Caco-2 (cell line): Measurements from ENCODE around the gene TDRD6. TPM values are rescaled to one million over a fixed set of nuclear protein-coding genes. Genes with fewer than 3 reads are reported as not detected.

Experiments
- BruUV-seq: library from RNA; stranded (reverse); fragments of 400-500 nt; replicated peaks from 2 replicates; lab custom pipeline; 2021; lab: Mats Ljungman, UMichigan
- CTCF ChIA-PET: fragments of 300-600 bp; sonication (Branson Sonifier 250); formaldehyde crosslinking; loops from one replicate; lab custom pipeline; 2022; ENCODE audit warnings: antibody characterized with exemption; lab: Charles Lee
- POLR2A ChIA-PET: fragments of 300-600 bp; sonication (Branson Sonifier 250); formaldehyde crosslinking; loops from one replicate; lab custom pipeline; 2022; ENCODE audit warnings: antibody characterized with exemption; lab: Charles Lee
- DNase-seq, 2 experiments: peaks; one replicate each; pipeline versions ENCODE4 v3.0.0 to v3.0.0-alpha.2; 2020 to 2022
- H3K27me3 ChIP-seq: replicated peaks from 2 replicates; pipeline ENCODE4 v1.6.0; 2011; ENCODE audit warnings: low read length; ENCODE audit not compliant: control insufficient read depth, insufficient read depth
- H3K36me3 ChIP-seq: 2 replicates; pipeline ENCODE4 v1.5.1; 2011; ENCODE audit warnings: low read length; ENCODE audit not compliant: control insufficient read depth, insufficient read depth
- H3K4me1 ChIP-seq: fragments of 250-450 bp; sonication (Bioruptor Pico); 2 replicates; pipeline ENCODE4 v1.5.1; 2020; ENCODE audit warnings: mild to moderate bottlenecking
- H3K4me3 ChIP-seq: 2 replicates; pipeline ENCODE4 v1.5.1; 2011; ENCODE audit warnings: low read depth, mild to moderate bottlenecking, control low read depth, low read length
- H3K9me3 ChIP-seq: fragments of 250-450 bp; sonication (Bioruptor Pico); 2 replicates; pipeline ENCODE4 v1.5.1; 2020; ENCODE audit warnings: mild to moderate bottlenecking, moderate library complexity
- H3K27ac Mint-ChIP-seq: one replicate; pipeline ENCODE4 v1.8.0; 2022; ENCODE audit warnings: mixed read lengths; ENCODE audit not compliant: unreplicated experiment
- H3K27me3 Mint-ChIP-seq: one replicate; pipeline ENCODE4 v1.8.0; 2022; ENCODE audit warnings: mixed read lengths; ENCODE audit not compliant: insufficient read depth, unreplicated experiment
- H3K36me3 Mint-ChIP-seq: one replicate; pipeline ENCODE4 v1.8.0; 2022; ENCODE audit warnings: mild to moderate bottlenecking, mixed read lengths; ENCODE audit not compliant: insufficient read depth, unreplicated experiment
- H3K4me1 Mint-ChIP-seq: one replicate; pipeline ENCODE4 v1.8.0; 2022; ENCODE audit warnings: low read depth, mixed read lengths; ENCODE audit not compliant: unreplicated experiment
- H3K4me3 Mint-ChIP-seq: one replicate; pipeline ENCODE4 v1.8.0; 2022; ENCODE audit warnings: mild to moderate bottlenecking, moderate library complexity, mixed read lengths; ENCODE audit not compliant: unreplicated experiment
- H3K9me3 Mint-ChIP-seq: one replicate; pipeline ENCODE4 v1.8.0; 2022; ENCODE audit warnings: mixed read lengths; ENCODE audit not compliant: unreplicated experiment
- CTCF ChIP-seq, 2 experiments: fragments of 200-600 bp in 1 of 2; IDR thresholded peaks; 1 replicate in 1 of 2; 2 replicates in 1 of 2; pipeline versions ENCODE4 v1.5.1 to v1.8.0; 2011 to 2022; ENCODE audit warnings: antibody characterized with exemption in 1 of 2, control low read depth in 1 of 2, inconsistent platforms in 1 of 2, low read depth in 1 of 2, low read length in 1 of 2, mild to moderate bottlenecking in 1 of 2, moderate library complexity in 1 of 2; ENCODE audit not compliant: insufficient read depth in 1 of 2, severe bottlenecking in 1 of 2, unreplicated experiment in 1 of 2
- intact Hi-C: fragments of 100-400 bp; cut with micrococcal nuclease; formaldehyde crosslinking; loops from one replicate; pipeline ENCODE4 v1.10.0; 2022; ENCODE audit not compliant: unreplicated experiment
- total RNA-seq: library from RNA; stranded (reverse); gene quantifications from 2 replicates; pipeline ENCODE4 v1.2.3, GENCODE V29; 2022

The TDRD6 gene
- total RNA-seq, 1 experiment from 2014 or later: not detected

GRCh38 chr6:46677314-46677654, 10.4 kb upstream of the TDRD6 start:
- BruUV-seq: no TSS peak
- peak; percentile 70 to 76 for TF ChIP-seq CTCF (IDR thresholded peaks at IDR 0.05; ENCODE audit: insufficient read depth in 1 of 2, low read depth in 1 of 2, low read length in 1 of 2, severe bottlenecking in 1 of 2, unreplicated experiment in 1 of 2)
- H3K36me3 Mint-ChIP-seq: no peaks in the 10 kb centered on the region
- intact Hi-C loops: loop anchor here (1.0 kb wide), 1 partner anchor 314 kb away; no protein-coding TSS in a partner anchor
- no peak overlapping the region for H3K27ac Mint-ChIP-seq
- no peaks in the 10 kb centered on the region for H3K4me1 ChIP-seq
- no peak overlapping the region for H3K4me3 ChIP-seq
- peak in 1 of 2 experiments; percentile 4 for DNase-seq
- ChIA-PET POLR2A (no interaction called here), CTCF (no interaction called here)
- H3K9me3 ChIP-seq: no peaks in the 10 kb centered on the region
- H3K4me1 Mint-ChIP-seq: no peaks in the 10 kb centered on the region
- H3K27me3 ChIP-seq: no peaks in the 10 kb centered on the region
- H3K9me3 Mint-ChIP-seq: no peaks in the 10 kb centered on the region
- peaks cover 3% of the 10 kb centered on the region for H3K27me3 Mint-ChIP-seq
- no peak overlapping the region for H3K4me3 Mint-ChIP-seq
- no peaks in the 10 kb centered on the region for H3K36me3 ChIP-seq

GRCh38 chr6:46684771-46685170, 2.9 kb upstream of the TDRD6 start:
- Mint-ChIP-seq H3K9me3 (no peaks in the 10 kb centered on the region), H3K4me1 (no peaks in the 10 kb centered on the region), H3K4me3 (no peak overlapping the region), H3K27ac (no peak overlapping the region), H3K36me3 (no peaks in the 10 kb centered on the region), H3K27me3 (no peaks in the 10 kb centered on the region)
- ChIA-PET POLR2A (no interaction called here), CTCF (no interaction called here)
- intact Hi-C loops: no loop called here
- Histone ChIP-seq H3K27me3 (no peaks in the 10 kb centered on the region), H3K4me1 (no peaks in the 10 kb centered on the region), H3K36me3 (no peaks in the 10 kb centered on the region), H3K9me3 (no peaks in the 10 kb centered on the region), H3K4me3 (no peak overlapping the region)
- DNase-seq: no peak
- TF ChIP-seq CTCF (IDR thresholded peaks at IDR 0.05; ENCODE audit: insufficient read depth in 1 of 2, low read depth in 1 of 2, low read length in 1 of 2, severe bottlenecking in 1 of 2, unreplicated experiment in 1 of 2): no peak
- BruUV-seq: no TSS peak

GRCh38 chr6:46688117-46688965, 656 bp downstream of the TDRD6 start:
- H3K4me3 Mint-ChIP-seq: no peak overlapping the region
- no peak overlapping the region for H3K27ac Mint-ChIP-seq
- no peaks in the 10 kb centered on the region for H3K9me3 Mint-ChIP-seq
- H3K4me1 Mint-ChIP-seq: no peaks in the 10 kb centered on the region
- no peaks in the 10 kb centered on the region for H3K4me1 ChIP-seq
- H3K27me3 ChIP-seq: no peaks in the 10 kb centered on the region
- no TSS peak for BruUV-seq
- no peak for DNase-seq
- intact Hi-C loops: no loop called here
- TF ChIP-seq CTCF (IDR thresholded peaks at IDR 0.05; ENCODE audit: insufficient read depth in 1 of 2, low read depth in 1 of 2, low read length in 1 of 2, severe bottlenecking in 1 of 2, unreplicated experiment in 1 of 2): no peak
- H3K36me3 Mint-ChIP-seq: no peaks in the 10 kb centered on the region
- ChIA-PET CTCF (no interaction called here), POLR2A (no interaction called here)
- H3K36me3 ChIP-seq: no peaks in the 10 kb centered on the region
- peaks cover 11% of the 10 kb centered on the region for H3K27me3 Mint-ChIP-seq
- H3K4me3 ChIP-seq: no peak overlapping the region
- no peaks in the 10 kb centered on the region for H3K9me3 ChIP-seq
